ENCODE measurements around the gene DCP1A. TPM values are rescaled to one million over a fixed set of nuclear protein-coding genes. Genes with fewer than 3 reads are reported as not detected.

DCP1A gene
- total RNA-seq, 4 donors from 2014 or later, result 20.3 to 23.4 (median 22.5) TPM

DNA sequence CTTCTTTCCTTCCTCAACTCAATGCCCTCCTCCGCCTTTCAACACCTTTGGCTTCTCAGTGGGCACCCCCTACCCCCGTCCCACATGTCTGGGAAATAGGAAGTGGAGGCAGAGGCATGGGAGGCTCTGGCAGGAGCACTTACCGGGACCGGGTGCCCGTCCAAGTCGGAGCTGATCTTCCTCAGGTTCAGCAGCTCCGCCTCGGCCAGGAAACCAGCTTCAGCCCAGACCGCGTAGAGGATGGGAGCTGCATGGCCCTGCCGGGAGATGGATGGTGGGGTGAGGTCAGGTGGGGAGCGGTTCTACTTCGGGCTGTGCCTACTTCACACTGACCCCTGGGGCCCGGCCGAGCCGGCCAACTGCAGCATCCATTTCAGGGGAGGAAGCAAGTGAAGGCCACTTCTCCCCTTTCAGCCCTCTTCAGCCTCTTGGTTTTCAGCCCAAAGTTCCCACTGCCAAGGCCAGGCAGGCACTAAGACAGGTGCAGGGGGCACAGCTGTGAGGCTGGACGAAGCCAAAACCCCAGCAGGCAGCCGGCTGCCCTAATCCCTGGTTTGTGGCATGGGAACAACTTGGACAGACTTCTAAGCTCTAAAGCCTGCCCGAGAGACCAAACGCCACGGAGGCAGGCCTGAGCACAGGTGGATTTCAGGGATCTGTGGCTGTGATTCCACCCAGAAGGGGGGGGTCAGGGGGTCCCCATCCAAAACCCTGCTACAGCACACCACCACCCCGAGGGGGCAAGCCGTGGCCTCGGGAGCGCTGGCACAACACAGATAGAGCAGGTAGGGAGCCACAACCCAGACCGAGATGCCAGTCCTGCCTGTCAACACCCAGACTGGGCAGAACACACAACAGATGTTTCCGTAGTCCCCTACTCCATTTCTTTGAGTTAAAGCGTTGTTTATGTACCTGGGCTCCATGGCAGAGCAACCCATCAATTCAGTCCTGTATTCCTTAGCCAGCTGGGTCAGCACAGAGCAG lies 106.1 kb downstream of the DCP1A start:
- H3K36me3 ChIP-seq, result peaks cover 0 to 68% (median 3%) of the 10 kb centered on the region in 3 donors
- TF ChIP-seq CTCF (IDR thresholded peaks at IDR 0.05), result no peak
- no peak for TF ChIP-seq EP300 (IDR thresholded peaks at IDR 0.05)
- no peak for TF ChIP-seq POLR2A (IDR thresholded peaks at IDR 0.05)
- H3K27ac ChIP-seq, result peak overlapping the region in 2 of 4 donors; percentile 36 to 42
- DNase-seq (ENCODE audit: low spot score in 2 of 2), result no peak
- no peaks in the 10 kb centered on the region for H3K27me3 ChIP-seq
- H3K4me3 ChIP-seq, result no peak overlapping the region
- H3K9me3 ChIP-seq, result peaks cover 0 to 3% (median 0%) of the 10 kb centered on the region in 4 donors
- 84 to 90% methylated on average over 24 to 28 of the region's 28 CpGs for WGBS, 2 donors
- peaks cover 0 to 58% (median 28%) of the 10 kb centered on the region in 4 donors for H3K4me1 ChIP-seq

- peaks cover 0 to 64% (median 35%) of the 10 kb centered on the region in 4 donors for H3K4me1 ChIP-seq
- TF ChIP-seq POLR2A (IDR thresholded peaks at IDR 0.05), result no peak
- TF ChIP-seq CTCF (IDR thresholded peaks at IDR 0.05), result no peak
- TF ChIP-seq EP300 (IDR thresholded peaks at IDR 0.05), result no peak
Measured at GRCh38 chr3:53239800-53240199, 107.5 kb downstream of the DCP1A start.

DNA sequence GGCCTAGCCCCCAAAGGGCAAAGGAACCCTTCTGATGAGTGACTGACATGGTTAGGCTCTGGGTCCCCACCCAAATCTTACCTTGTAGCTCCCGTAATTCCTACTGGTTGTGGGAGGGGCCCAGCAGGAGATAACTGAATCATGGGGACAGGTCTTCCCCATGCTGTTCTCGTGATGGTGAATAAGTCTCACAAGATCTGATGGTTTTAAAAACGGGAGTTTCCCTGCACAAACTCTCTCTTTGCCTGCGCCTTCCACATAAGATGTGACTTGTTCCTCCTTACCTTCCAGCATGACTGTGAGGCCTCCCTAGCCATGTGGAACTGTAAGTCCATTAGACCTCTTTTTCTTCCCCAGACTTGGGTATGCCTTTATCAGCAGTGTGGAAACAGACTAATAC lies 108.5 kb downstream of the DCP1A start:
- Histone ChIP-seq H3K4me3 (no peak overlapping the region), H3K4me1 (peaks cover 0 to 60% (median 28%) of the 10 kb centered on the region in 4 donors), H3K27ac (peak overlapping the region in 1 of 4 donors; percentile 55), H3K9me3 (no peaks in the 10 kb centered on the region), H3K36me3 (peaks cover 0 to 82% (median 5%) of the 10 kb centered on the region in 3 donors), H3K27me3 (no peaks in the 10 kb centered on the region)
- no peak for DNase-seq (ENCODE audit: low spot score in 2 of 2)
- 84% methylated on average over 4 of the region's 4 CpGs for WGBS, 2 donors
- TF ChIP-seq EP300 (IDR thresholded peaks at IDR 0.05) (no peak), CTCF (IDR thresholded peaks at IDR 0.05) (no peak), POLR2A (IDR thresholded peaks at IDR 0.05) (no peak)

More at GRCh38 chr3:53239800-53240199, 107.5 kb downstream of the DCP1A start:
- peaks cover 0 to 73% (median 5%) of the 10 kb centered on the region in 3 donors for H3K36me3 ChIP-seq
- peak overlapping the region in 1 of 4 donors; percentile 33 for H3K27ac ChIP-seq
- no peak overlapping the region for H3K4me3 ChIP-seq
- no peak for DNase-seq (ENCODE audit: low spot score in 2 of 2)
- no peaks in the 10 kb centered on the region for H3K9me3 ChIP-seq
- 94 to 95% methylated on average over 5 of the region's 5 CpGs for whole genome bisulfite sequencing, 2 donors
- no peaks in the 10 kb centered on the region for H3K27me3 ChIP-seq

GRCh38 chr3:53238051-53238850 lies 109.1 kb downstream of the DCP1A start:
- Histone ChIP-seq H3K36me3 (peaks cover 2 to 88% (median 5%) of the 10 kb centered on the region in 3 donors), H3K4me1 (peaks cover 0 to 60% (median 24%) of the 10 kb centered on the region in 4 donors), H3K27me3 (no peaks in the 10 kb centered on the region), H3K27ac (peak overlapping the region in 2 of 4 donors; percentile 41 to 55), H3K4me3 (no peak overlapping the region), H3K9me3 (no peaks in the 10 kb centered on the region)
- DNase-seq (ENCODE audit: low spot score in 2 of 2), result no peak
- TF ChIP-seq EP300 (IDR thresholded peaks at IDR 0.05), result no peak
- TF ChIP-seq POLR2A (IDR thresholded peaks at IDR 0.05), result no peak
- no peak for TF ChIP-seq CTCF (IDR thresholded peaks at IDR 0.05)
- 88 to 94% methylated on average over 5 to 6 of the region's 6 CpGs for WGBS, 2 donors

Data from tibial nerve (tissue), 4 donors.